SK-N-SH treated with all-trans-retinoic acid at 6 μM for 48 hours (cell line): ENCODE data around the gene BCKDHA.

Experiments
- PPARA ChIP-seq: fragments of 250-450 bp; sonication (Bioruptor Pico); IDR thresholded peaks from 2 replicates; pipeline ENCODE4 v1.5.0; 2020; ENCODE audit warnings: mild to moderate bottlenecking, borderline replicate concordance
- ZNF8 ChIP-seq: fragments of 450-650 bp; formaldehyde crosslinking; IDR thresholded peaks from 2 replicates; pipeline ENCODE4 v1.5.0; 2020; ENCODE audit warnings: mild to moderate bottlenecking, moderate library complexity
- TF ChIP-seq, protein P1 (sequence below): fragments of 250-450 bp; sonication (Bioruptor Pico); IDR thresholded peaks from 2 replicates; pipeline ENCODE4 v1.8.0; 2021; ENCODE audit warnings: low read depth, mild to moderate bottlenecking, moderate library complexity, borderline replicate concordance

- TF ChIP-seq ZNF8 (CRISPR knock-in tag) (no peak), PPARA (CRISPR knock-in tag) (no peak)
- TF ChIP-seq, protein P1, sequence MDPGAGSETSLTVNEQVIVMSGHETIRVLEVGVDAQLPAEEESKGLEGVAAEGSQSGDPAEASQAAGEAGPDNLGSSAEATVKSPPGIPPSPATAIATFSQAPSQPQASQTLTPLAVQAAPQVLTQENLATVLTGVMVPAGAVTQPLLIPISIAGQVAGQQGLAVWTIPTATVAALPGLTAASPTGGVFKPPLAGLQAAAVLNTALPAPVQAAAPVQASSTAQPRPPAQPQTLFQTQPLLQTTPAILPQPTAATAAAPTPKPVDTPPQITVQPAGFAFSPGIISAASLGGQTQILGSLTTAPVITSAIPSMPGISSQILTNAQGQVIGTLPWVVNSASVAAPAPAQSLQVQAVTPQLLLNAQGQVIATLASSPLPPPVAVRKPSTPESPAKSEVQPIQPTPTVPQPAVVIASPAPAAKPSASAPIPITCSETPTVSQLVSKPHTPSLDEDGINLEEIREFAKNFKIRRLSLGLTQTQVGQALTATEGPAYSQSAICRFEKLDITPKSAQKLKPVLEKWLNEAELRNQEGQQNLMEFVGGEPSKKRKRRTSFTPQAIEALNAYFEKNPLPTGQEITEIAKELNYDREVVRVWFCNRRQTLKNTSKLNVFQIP (CRISPR knock-in tag) = no peak
Measured at GRCh38 chr19:41402010-41402409, 4.4 kb downstream of the BCKDHA start.
